GM18507 (cell line): ENCODE data around the gene SMYD3.
"Not testable (repeated sequence)": the region's sequence is repeated elsewhere in the genome, so short reads cannot be mapped to it uniquely, and the experiment has no call there.

Source experiments
- DNase-seq: peaks from one replicate; pipeline ENCODE4 v3.0.0; 2011; ENCODE audit warnings: low read depth; ENCODE audit not compliant: insufficient read length; ENCODE audit errors: extremely low spot score
- FAIRE-seq: peaks from 2 replicates; lab custom pipeline; 2011; peaks lifted over from hg19 to GRCh38; lab: Jason Lieb, UNC

Gene SMYD3

GRCh38 chr1:245968775-245969174, 538.3 kb downstream of the SMYD3 start:
- no peak for FAIRE-seq
- no peak for DNase-seq

DNA sequence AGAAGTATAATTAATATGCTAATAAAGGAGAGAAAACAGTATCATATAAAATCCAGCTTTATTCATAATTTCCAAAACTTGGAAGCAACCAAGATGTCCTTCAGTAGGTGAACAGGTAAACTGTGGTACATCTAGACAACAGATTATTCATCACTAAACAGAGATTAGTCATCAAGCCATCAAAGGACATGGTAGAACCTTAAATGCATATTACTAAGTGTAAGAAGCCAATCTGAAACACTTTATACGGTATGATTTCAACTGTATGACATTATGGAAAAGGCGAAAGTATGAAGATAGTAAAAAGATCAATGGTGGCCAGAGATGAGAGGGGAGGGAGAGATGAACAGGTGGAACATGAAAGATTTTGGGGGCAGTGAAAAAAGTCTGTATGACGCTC, 541.7 kb downstream of the SMYD3 start:
- DNase-seq (no peak), FAIRE-seq (no peak)

- FAIRE-seq (no peak), DNase-seq (no peak)
Observed at GRCh38 chr1:245963649-245964048, 543.4 kb downstream of the SMYD3 start.

DNA sequence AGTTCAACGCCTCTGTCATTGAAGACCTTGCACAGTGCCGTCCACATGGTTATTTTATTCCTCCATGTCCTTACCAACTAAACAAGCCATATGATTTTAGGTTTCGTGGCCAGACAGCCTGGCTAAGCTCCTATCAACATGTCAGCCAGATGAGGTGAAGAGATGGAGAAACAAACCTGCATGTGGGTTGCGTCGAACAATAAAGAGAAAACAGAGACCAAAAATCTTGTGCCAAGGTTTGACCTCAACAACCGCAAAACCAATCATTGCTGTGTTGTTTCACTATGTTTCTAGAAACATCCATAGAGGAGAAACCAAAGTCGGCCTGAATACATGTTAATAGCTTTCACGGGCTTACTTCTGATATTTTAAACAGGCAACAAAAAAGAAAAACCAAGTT, 544.6 kb downstream of the SMYD3 start:
- FAIRE-seq (no peak), DNase-seq (no peak)

GRCh38 chr1:245961137-245961540, 545.9 kb downstream of the SMYD3 start:
- FAIRE-seq (no peak), DNase-seq (no peak)

- DNase-seq: no peak
Observed at GRCh38 chr1:245960171-245960570, 546.9 kb downstream of the SMYD3 start.

GRCh38 chr1:245958016-245958415, 549.1 kb downstream of the SMYD3 start:
- FAIRE-seq: no peak
- DNase-seq: no peak

More at GRCh38 chr1:245960171-245960570, 546.9 kb downstream of the SMYD3 start:
- FAIRE-seq: no peak

DNA sequence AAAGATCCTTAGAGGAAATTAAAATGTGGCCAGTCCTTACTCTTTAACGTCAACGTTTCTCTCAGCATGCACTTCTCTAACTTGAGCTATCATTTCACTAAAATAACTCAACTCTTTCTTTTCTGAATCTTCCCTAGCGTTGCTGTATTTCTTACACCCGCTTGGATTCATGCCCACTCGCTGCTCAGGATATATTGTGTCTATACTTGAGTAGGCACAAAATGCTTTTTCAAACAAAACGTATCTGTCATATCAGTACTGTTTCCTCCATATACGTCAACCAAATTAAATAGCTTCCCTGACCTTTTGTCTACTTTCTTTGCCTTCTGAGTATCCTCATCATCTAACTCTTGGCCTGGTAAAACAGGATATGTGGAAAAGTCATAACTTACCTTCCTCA, 549.7 kb downstream of the SMYD3 start:
- no peak for DNase-seq
- FAIRE-seq: no peak

- FAIRE-seq: peak; percentile 9
- DNase-seq: no peak
Observed at GRCh38 chr1:245956225-245956624, 550.9 kb downstream of the SMYD3 start.

DNA sequence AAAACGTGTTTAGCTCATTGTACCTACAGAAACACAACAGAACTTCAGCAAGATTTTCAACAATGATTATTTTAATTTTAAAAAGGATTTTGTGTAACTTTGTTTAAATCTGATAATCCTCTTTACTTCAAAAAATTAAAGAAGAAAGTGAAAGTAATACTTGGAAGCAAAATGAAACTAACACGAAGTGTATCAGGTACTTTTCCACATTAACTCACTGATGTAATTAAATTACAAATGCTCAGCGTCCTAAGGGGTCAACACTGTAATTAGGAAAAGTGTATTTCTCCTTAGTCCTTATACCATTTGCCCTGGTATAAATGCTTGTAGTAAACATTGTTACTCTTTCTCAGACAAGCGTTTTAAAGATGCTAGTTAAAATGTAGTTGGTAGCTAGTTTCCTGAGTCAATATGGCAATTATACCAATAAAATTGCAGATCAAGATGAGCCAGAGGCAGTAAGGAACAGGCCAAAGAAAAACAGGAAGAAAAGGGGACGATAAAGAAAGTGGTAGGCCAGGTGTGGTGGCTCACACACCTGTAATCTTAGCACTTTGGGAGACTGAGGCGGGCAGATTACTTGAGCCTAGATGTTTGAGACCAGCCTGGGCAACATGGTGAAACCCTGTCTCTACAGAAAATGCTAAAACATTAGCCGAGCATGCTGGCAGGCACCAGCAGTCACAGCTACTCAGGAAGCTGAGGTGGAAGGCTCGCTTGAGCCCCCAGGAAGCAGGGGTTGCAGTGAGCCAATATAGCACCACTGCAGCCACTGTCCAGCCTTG, 553.0 kb downstream of the SMYD3 start:
- peak; percentile 74 for FAIRE-seq
- DNase-seq: no peak

DNA sequence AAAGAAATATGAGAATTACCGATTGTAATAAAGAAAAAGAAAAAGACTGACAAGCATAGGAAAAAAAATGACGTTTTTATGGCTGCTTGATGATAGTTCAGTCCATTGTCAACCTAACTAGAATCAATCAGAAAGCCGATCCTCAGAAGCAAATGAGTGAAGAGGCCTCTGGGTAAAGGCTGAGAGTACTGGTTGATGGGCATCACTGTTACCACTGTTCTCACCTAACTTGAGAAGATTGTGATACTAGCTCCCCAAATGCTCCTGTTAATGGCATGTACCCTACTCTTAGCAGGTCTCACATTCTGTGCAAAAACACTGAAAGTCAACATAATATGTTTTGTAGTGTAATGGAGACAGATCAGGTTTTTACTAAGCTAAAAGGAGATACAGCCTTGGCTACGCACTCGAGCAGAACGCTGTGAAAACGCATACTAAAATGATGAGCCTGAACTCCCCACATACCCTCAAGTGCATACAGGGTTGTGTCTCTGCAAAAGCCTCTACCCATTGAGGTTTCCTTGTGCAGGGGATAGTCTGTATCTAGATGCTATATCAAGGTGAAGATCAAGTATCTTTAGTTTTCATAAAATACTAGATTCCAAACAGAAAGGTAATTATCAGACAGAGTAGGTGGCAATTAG, 554.6 kb downstream of the SMYD3 start:
- no peak for DNase-seq
- peak; percentile 68 for FAIRE-seq

- FAIRE-seq (no peak), DNase-seq (no peak)
Observed at GRCh38 chr1:245948786-245949185, 558.3 kb downstream of the SMYD3 start.

DNA sequence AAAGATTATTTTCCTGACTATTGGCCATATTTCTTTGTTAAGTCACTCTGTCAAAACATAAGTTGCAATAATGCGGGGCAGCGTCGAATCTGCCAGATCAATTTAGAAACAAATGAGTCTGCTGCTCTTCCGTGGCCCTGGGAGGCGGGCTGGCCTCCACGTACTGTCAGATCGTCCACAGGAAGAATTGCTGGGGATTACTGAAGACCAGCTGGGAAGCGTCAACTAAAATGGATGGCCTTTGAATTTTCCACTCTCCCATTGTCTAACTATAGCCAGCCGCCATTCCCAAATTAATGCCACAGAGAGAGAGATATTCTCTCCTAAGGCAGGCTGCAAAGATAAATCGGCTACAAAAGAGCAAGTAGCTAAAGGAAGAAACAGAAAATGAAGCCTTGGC, 560.2 kb downstream of the SMYD3 start:
- no peak for DNase-seq

GRCh38 chr1:245945136-245945535, 561.9 kb downstream of the SMYD3 start:
- not testable (repeated sequence) for FAIRE-seq, DNase-seq

More for the DNA sequence above, 560.2 kb downstream of the SMYD3 start:
- no peak for FAIRE-seq

- no peak for DNase-seq
- FAIRE-seq: no peak
Observed at GRCh38 chr1:245942856-245943255, 564.2 kb downstream of the SMYD3 start.

DNA sequence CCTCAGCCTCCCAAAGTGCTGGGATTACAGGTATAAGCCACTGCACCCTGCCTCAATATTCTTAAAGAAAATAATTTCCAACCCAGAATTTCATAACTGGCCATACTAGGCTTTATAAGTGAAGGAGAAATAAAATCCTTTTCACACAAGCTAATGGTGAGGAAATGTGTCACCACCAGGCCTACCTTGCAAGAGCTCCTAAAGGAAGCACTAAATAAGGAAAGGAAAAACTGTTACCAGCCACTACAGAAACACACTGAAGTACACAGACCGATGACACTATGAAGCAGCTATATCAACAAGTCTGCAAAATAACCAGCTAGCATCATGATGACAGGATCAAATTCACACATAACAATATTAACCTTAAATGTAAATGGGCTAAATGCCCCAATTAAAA, 565.3 kb downstream of the SMYD3 start:
- not testable (repeated sequence) for DNase-seq, FAIRE-seq

DNA sequence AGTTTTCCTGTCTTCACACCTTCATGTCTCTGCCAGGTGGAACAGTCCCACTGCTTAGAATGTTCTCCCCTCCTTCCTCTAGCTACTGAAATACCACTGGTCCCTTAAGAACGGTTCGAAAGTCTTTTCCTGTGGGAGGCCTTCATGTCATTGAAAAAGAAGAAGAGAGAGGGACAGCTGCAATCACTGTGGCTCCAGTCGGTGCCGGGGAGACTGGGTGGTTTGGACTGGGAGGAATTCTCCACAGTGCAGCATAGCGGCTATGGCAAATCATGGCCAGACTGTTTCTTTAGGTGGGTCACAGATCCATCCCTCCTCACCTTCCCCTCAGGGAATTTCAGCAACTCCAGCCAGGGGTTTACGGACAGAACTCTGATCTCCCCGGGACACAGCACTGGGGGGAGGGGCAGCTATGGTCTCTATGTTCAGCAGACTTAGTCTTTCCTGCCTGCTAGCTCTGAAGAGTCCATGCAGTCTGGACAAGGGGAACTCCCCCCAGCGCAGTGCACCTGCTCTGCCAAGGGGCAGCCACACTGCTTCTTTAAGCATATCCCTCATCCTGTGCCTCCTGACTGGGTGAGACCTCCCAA, 567.2 kb downstream of the SMYD3 start:
- FAIRE-seq (no peak), DNase-seq (no peak)

DNA sequence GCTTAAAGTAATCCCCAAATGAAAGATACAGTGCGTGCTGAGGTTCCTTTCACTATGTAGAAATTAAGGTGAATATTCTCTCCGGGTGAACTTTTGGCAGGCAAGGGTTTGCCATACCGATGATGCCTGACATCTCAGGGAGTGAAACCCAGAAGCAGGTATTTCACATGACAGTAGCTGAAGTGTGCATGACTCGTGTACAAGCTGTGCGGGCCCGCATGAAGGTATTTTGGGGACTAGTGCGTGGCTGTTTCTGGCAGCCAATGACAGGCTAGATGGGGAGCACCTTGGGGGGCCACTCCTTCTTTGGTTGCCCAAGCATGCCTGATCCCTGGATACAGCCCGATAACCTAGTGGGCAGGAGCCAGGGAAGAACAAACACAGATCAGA, 569.0 kb downstream of the SMYD3 start:
- DNase-seq (no peak), FAIRE-seq (no peak)

DNA sequence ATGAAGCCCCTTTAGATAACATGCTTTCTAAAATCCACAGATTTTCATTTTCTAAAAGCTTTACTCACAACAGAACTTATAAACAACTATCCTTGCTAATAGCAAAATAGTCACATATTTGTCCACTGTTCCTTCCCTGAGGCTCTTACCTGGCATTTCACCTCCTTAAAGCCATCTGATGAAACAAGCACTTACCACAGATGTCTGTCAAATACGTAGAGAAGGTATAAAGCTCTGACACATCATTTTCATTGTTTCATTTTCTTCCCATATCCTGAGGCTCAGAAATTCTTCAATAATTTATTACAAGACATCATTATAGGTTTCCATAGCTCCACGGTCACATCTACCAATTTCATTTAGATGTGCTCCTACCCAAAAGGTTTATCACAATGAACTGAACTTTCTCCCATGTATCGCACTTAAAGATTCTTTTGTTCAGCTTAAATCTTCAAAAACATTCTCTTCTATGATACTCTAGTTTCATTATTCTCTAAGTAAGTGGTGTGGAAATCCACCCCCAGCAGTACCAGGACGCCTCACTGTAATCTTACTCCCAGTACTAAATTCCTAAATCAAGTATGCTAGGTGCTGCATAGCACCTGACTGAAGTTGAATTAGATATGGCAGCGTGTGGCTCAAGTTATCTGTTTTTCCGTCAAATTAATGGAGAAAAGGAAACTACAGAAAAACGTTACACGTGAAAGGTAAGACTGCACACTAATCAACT, 569.6 kb downstream of the SMYD3 start:
- DNase-seq: no peak
- FAIRE-seq: no peak

DNA sequence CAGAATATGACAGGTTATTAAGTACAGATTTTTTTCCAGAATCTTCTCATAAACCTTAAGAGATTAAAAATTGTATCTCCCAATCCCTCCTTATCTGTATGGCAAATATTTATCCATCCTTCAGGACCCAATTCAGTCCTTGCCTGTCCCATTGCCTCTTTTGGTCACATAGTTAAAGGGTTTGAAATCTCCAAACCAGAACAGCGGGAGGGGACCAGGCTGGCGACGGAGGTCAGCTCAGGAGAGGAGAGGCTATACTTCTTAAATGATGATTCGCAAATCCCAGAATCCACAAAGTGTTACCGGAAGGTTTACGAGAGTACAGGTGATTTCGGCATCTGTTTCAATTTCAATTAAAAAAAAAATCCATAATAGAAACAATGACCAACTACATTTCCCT, 572.7 kb downstream of the SMYD3 start:
- FAIRE-seq (no peak), DNase-seq (no peak)
